B cell (primary cell): ENCODE results near the gene MED27. TPM values are rescaled to one million over a fixed set of nuclear protein-coding genes. Genes with fewer than 3 reads are reported as not detected.

Experiments used
- ATAC-seq: fragments of 200-7000 bp; cut with Tn5 transposase; one replicate; pipeline ENCODE4 v1.10.0; 2021; ENCODE audit warnings: low read depth, mild to moderate bottlenecking, moderate number of reproducible peaks, moderate library complexity
- CTCF ChIA-PET: fragments of 350-600 bp; sonication (Branson Sonifier 250); formaldehyde crosslinking; loops from one replicate; lab custom pipeline; 2021; ENCODE audit warnings: antibody characterized with exemption, inconsistent platforms; lab: Charles Lee
- POLR2A ChIA-PET: fragments of 350-600 bp; sonication (Branson Sonifier 250); formaldehyde crosslinking; loops from one replicate; lab custom pipeline; 2021; ENCODE audit warnings: antibody characterized with exemption; lab: Charles Lee
- DNase-seq: peaks from one replicate; pipeline ENCODE4 v3.0.0; 2013
- H2AFZ ChIP-seq: 2 replicates; pipeline ENCODE4 v1.6.1; 2012; ENCODE audit warnings: mild to moderate bottlenecking, low read depth, low read length; ENCODE audit not compliant: insufficient read depth, poor library complexity, severe bottlenecking
- H3K27ac ChIP-seq, 2 donors: 1 replicate in 1 of 2; 2 replicates in 1 of 2; pipeline ENCODE4 v1.5.1; 2012 to 2013; ENCODE audit warnings: low read length in 2 of 2, mild to moderate bottlenecking in 2 of 2, moderate library complexity in 1 of 2
- H3K27me3 ChIP-seq, 4 experiments: fragments of 200-600 bp in 1 of 4; sonication (generic) in 1 of 4; replicated peaks in 1 of 4; 1 replicate in 2 of 4; 2 replicates in 2 of 4; pipeline versions ENCODE4 v1.6.1 to v1.7.0; 2013 to 2016; ENCODE audit warnings: low read length in 3 of 4, mild to moderate bottlenecking in 2 of 4, mixed read lengths in 1 of 4, moderate library complexity in 1 of 4; ENCODE audit not compliant: insufficient read depth in 4 of 4, control insufficient read depth in 3 of 4; ENCODE audit errors: control extremely low read depth in 1 of 4
- H3K36me3 ChIP-seq, 2 experiments: replicated peaks in 1 of 2; 1 replicate in 1 of 2; 2 replicates in 1 of 2; pipeline versions ENCODE4 v1.6.1 to v1.7.1; 2013; ENCODE audit warnings: low read length in 1 of 2; ENCODE audit not compliant: insufficient read depth in 2 of 2, control insufficient read depth in 1 of 2; ENCODE audit errors: control extremely low read depth in 1 of 2, extremely low read depth in 1 of 2
- H3K4me1 ChIP-seq, 2 donors: fragments of 200-600 bp in 1 of 2; sonication (generic) in 1 of 2; 1 replicate in 1 of 2; 2 replicates in 1 of 2; pipeline versions ENCODE4 v1.5.1 to v1.6.1; 2013 to 2017; ENCODE audit warnings: low read length in 2 of 2; ENCODE audit not compliant: control insufficient read depth in 2 of 2, insufficient read depth in 2 of 2
- H3K4me2 ChIP-seq: replicated peaks from 2 replicates; pipeline ENCODE3; 2012; ENCODE audit warnings: mild to moderate bottlenecking, low read depth, low read length; ENCODE audit not compliant: poor library complexity, severe bottlenecking
- H3K4me3 ChIP-seq, 5 experiments: fragments of 200-600 bp in 1 of 5; sonication (generic) in 1 of 5; 1 replicate in 3 of 5; 2 replicates in 2 of 5; pipeline versions ENCODE4 v1.5.1 to v1.7.0; 2011 to 2016; ENCODE audit warnings: low read length in 4 of 5, mild to moderate bottlenecking in 4 of 5, low read depth in 2 of 5, control low read depth in 1 of 5, moderate library complexity in 1 of 5; ENCODE audit not compliant: insufficient read depth in 1 of 5; ENCODE audit errors: control extremely low read depth in 1 of 5, extremely low read depth in 1 of 5
- H3K79me2 ChIP-seq: fragments of 200-600 bp; sonication (generic); one replicate; pipeline ENCODE4 v1.6.0; 2016; ENCODE audit warnings: low read length; ENCODE audit not compliant: control insufficient read depth, insufficient read depth
- H3K9ac ChIP-seq: fragments of 200-600 bp; sonication (generic); 2 replicates; pipeline ENCODE4 v1.6.1; 2017; ENCODE audit warnings: mild to moderate bottlenecking, low read length, moderate library complexity
- H3K9me3 ChIP-seq, 3 donors: one replicate each; pipeline versions ENCODE4 v1.6.1 to v1.7.1; 2013; ENCODE audit warnings: low read length in 2 of 3; ENCODE audit not compliant: control insufficient read depth in 2 of 3, insufficient read depth in 1 of 3; ENCODE audit errors: control extremely low read depth in 1 of 3
- H4K20me1 ChIP-seq: 2 replicates; pipeline ENCODE4 v1.6.0; 2012; ENCODE audit warnings: mild to moderate bottlenecking, low read length; ENCODE audit not compliant: insufficient read depth, control insufficient read depth, poor library complexity, severe bottlenecking
- H3K27ac Mint-ChIP-seq: one replicate; pipeline ENCODE4 v1.8.0; 2021; ENCODE audit warnings: mixed read lengths
- H3K27me3 Mint-ChIP-seq: one replicate; pipeline ENCODE4 v1.8.0; 2021; ENCODE audit warnings: mixed read lengths
- H3K4me1 Mint-ChIP-seq: one replicate; pipeline ENCODE4 v1.8.0; 2021; ENCODE audit warnings: mixed read lengths
- H3K4me3 Mint-ChIP-seq: one replicate; pipeline ENCODE4 v1.8.0; 2021; ENCODE audit warnings: mixed read lengths
- H3K9me3 Mint-ChIP-seq: one replicate; pipeline ENCODE4 v1.8.0; 2022; ENCODE audit warnings: mixed read lengths; ENCODE audit not compliant: insufficient read depth
- EZH2 ChIP-seq: IDR thresholded peaks from 2 replicates; pipeline ENCODE4 v1.6.1; 2012; ENCODE audit warnings: borderline replicate concordance, low read depth, mild to moderate bottlenecking, moderate library complexity, low read length; ENCODE audit not compliant: insufficient read depth, poor library complexity, severe bottlenecking
- WGBS: methylation state at CpG from one replicate; pipeline ENCODE4 v1.1.5; 2013; ENCODE audit warnings: missing lambda C conversion rate; ENCODE audit not compliant: insufficient coverage; 5-methylcytosine and 5-hydroxymethylcytosine counted together
- intact Hi-C: fragments of 100-400 bp; cut with micrococcal nuclease; formaldehyde crosslinking; loops from one replicate; pipeline ENCODE4 v1.10.0; 2022
- polyA plus RNA-seq: library from polyadenylated mRNA; depleted of rRNA; stranded (reverse); fragments of >200 nt; gene quantifications from 2 replicates; pipeline ENCODE4 v1.2.3, GENCODE V29; 2012
- total RNA-seq, 2 donors: library from RNA; stranded (reverse); fragments of 120-200 nt in 1 of 2; gene quantifications; 1 replicate in 1 of 2; 2 replicates in 1 of 2; pipeline versions ENCODE4 v1.2.3 to v1.2.4, GENCODE V29; 2013 to 2022
- TF ChIP-seq, protein P1 (sequence below): fragments of 200-600 bp; IDR thresholded peaks from one replicate; pipeline ENCODE4 v1.8.0; 2022; ENCODE audit warnings: antibody characterized with exemption, mild to moderate bottlenecking

MED27 gene
- total and polyA plus RNA-seq, 2 donors (not counting 1 experiment from before 2014, with no cell fraction given), result 17.4 to 17.7 TPM

DNA sequence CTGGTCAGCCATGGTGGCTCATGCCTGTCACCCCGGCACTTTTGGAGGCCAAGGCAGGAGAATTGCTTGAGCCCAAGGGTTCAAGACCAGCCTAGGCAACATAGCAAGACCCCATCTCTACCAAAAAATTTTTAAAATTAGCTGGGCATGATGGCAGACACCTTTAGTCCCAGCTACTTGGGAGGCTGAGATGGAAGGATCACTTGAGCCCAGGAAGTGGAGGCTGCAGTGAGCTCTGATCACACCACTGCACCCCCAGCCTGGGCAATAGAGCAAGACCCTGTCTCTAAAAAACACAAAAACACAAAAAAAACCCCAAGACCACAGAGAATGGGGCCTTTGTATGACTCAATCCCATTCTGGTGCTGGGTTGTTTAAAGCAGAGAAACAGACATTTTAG, 44.0 kb downstream of the MED27 start:
- peaks cover 37% of the 10 kb centered on the region for H3K4me1 Mint-ChIP-seq

DNA sequence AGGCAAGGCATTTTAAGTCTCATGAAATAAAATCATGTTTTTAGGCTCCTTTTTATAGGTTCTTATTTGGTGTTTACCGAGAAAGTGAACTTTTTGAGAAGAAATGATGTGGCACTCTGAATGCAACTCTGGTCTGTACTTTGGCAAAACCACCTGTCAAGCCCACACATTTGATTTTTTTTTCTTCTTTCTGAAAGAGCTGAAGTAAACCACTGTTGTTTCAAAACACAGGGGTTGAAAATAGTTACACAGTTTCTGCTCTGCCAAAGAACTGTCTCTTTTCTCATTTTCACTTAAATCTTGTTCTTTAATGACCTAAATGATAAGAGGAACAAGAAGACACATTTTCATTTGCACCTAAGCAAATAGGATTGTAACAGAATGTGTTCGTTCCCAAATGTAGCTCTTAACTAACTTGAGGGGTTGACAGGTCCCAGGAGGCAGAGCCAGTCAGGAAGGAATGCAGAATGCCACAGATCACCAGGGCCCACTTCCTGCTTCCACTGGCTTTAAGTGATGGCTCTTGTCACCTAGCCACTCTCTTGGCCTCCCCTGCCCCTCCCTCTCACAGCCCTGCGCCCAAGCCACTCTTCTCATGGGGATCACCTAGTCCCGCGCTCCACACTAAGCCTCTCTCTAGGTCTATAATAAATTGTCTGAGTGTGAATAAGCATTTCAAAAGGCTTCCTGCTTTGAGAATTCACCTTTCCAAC, 47.3 kb downstream of the MED27 start:
- no peak overlapping the region for H3K4me3 Mint-ChIP-seq
- H2AFZ ChIP-seq, result no peak overlapping the region
- no peaks in the 10 kb centered on the region for H3K27me3 Mint-ChIP-seq
- no peak overlapping the region for H3K4me3 ChIP-seq
- H3K36me3 ChIP-seq, result no peaks in the 10 kb centered on the region
- WGBS, result 75% methylated on average over 2 of the region's 5 CpGs
- H3K9me3 ChIP-seq, result no peaks in the 10 kb centered on the region
- TF ChIP-seq, protein P1, sequence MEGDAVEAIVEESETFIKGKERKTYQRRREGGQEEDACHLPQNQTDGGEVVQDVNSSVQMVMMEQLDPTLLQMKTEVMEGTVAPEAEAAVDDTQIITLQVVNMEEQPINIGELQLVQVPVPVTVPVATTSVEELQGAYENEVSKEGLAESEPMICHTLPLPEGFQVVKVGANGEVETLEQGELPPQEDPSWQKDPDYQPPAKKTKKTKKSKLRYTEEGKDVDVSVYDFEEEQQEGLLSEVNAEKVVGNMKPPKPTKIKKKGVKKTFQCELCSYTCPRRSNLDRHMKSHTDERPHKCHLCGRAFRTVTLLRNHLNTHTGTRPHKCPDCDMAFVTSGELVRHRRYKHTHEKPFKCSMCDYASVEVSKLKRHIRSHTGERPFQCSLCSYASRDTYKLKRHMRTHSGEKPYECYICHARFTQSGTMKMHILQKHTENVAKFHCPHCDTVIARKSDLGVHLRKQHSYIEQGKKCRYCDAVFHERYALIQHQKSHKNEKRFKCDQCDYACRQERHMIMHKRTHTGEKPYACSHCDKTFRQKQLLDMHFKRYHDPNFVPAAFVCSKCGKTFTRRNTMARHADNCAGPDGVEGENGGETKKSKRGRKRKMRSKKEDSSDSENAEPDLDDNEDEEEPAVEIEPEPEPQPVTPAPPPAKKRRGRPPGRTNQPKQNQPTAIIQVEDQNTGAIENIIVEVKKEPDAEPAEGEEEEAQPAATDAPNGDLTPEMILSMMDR, result no peak
- no peak for TF ChIP-seq EZH2
- ATAC-seq, result no peak
- H3K4me1 ChIP-seq, result peaks cover 3 to 9% of the 10 kb centered on the region in 2 donors
- peaks cover 39% of the 10 kb centered on the region for H3K79me2 ChIP-seq
- H3K27ac Mint-ChIP-seq, result no peak overlapping the region
- H3K27me3 ChIP-seq, result no peaks in the 10 kb centered on the region
- ChIA-PET CTCF (no interaction called here), POLR2A (no interaction called here)
- no peak overlapping the region for H3K9ac ChIP-seq
- peaks cover 49% of the 10 kb centered on the region for H3K4me1 Mint-ChIP-seq
- H3K9me3 Mint-ChIP-seq, result no peaks in the 10 kb centered on the region
- peaks cover 42% of the 10 kb centered on the region for H4K20me1 ChIP-seq
- intact Hi-C loops, result no loop called here
- no peak for DNase-seq
- no peak overlapping the region for H3K27ac ChIP-seq
- no peak overlapping the region for H3K4me2 ChIP-seq

More for the DNA sequence above, 44.0 kb downstream of the MED27 start:
- peaks cover 57% of the 10 kb centered on the region for H3K79me2 ChIP-seq
- DNase-seq (no peak), ATAC-seq (no peak)
- TF ChIP-seq, protein P1, result no peak
- TF ChIP-seq EZH2, result no peak
- H3K36me3 ChIP-seq, result no peaks in the 10 kb centered on the region
- peaks cover 54% of the 10 kb centered on the region for H4K20me1 ChIP-seq
- H3K4me1 ChIP-seq, result peaks cover 3 to 9% of the 10 kb centered on the region in 2 donors
- intact Hi-C loops, result no loop called here
- no peaks in the 10 kb centered on the region for H3K27me3 ChIP-seq
- H3K9me3 ChIP-seq, result no peaks in the 10 kb centered on the region
- no peak overlapping the region for H3K4me3 ChIP-seq
- no peak overlapping the region for H3K4me3 Mint-ChIP-seq
- 83% methylated on average over 1 of the region's 1 CpG for WGBS
- ChIA-PET CTCF (no interaction called here), POLR2A (no interaction called here)
- H2AFZ ChIP-seq, result no peak overlapping the region
- no peaks in the 10 kb centered on the region for H3K9me3 Mint-ChIP-seq
- H3K27me3 Mint-ChIP-seq, result no peaks in the 10 kb centered on the region
- H3K4me2 ChIP-seq, result no peak overlapping the region
- no peak overlapping the region for H3K9ac ChIP-seq
- no peak overlapping the region for H3K27ac ChIP-seq
- no peak overlapping the region for H3K27ac Mint-ChIP-seq
